ENCODE data around the gene GNG2.

The GNG2 gene

GRCh38 chr14:51942971-51943370 is 82.6 kb downstream of the GNG2 start:
- DNase-seq (ENCODE audit: low read depth): no peak

GRCh38 chr14:51950007-51950406 is 89.6 kb downstream of the GNG2 start:
- no peak for DNase-seq (ENCODE audit: low read depth)

GRCh38 chr14:51951656-51952055 is 91.2 kb downstream of the GNG2 start:
- no peak for DNase-seq (ENCODE audit: low read depth)

GRCh38 chr14:51954031-51954430 is 93.6 kb downstream of the GNG2 start:
- no peak for DNase-seq (ENCODE audit: low read depth)

GRCh38 chr14:51954657-51955056 is 94.2 kb downstream of the GNG2 start:
- no peak for DNase-seq (ENCODE audit: low read depth)

- no peak for DNase-seq (ENCODE audit: low read depth)
These were observed 97.5 kb downstream of the GNG2 start for GRCh38 chr14:51957950-51958349.

GRCh38 chr14:51959928-51960327 is 99.5 kb downstream of the GNG2 start:
- no peak for DNase-seq (ENCODE audit: low read depth)

GRCh38 chr14:51960866-51961265 is 100.5 kb downstream of the GNG2 start:
- no peak for DNase-seq (ENCODE audit: low read depth)

- DNase-seq (ENCODE audit: low read depth): no peak
These were observed 102.3 kb downstream of the GNG2 start for GRCh38 chr14:51962711-51963110.

- no peak for DNase-seq (ENCODE audit: low read depth)
These were observed 102.9 kb downstream of the GNG2 start for GRCh38 chr14:51963286-51963685.

GRCh38 chr14:51967521-51967920 is 107.1 kb downstream of the GNG2 start:
- DNase-seq (ENCODE audit: low read depth): no peak

GRCh38 chr14:51969852-51970540 is 109.6 kb downstream of the GNG2 start:
- no peak for DNase-seq (ENCODE audit: low read depth)

GRCh38 chr14:51972566-51972965 is 112.2 kb downstream of the GNG2 start:
- DNase-seq (ENCODE audit: low read depth): no peak

- no peak for DNase-seq (ENCODE audit: low read depth)
These were observed 116.7 kb downstream of the GNG2 start for GRCh38 chr14:51977075-51977474.

GRCh38 chr14:51978681-51979085 is 118.3 kb downstream of the GNG2 start:
- DNase-seq (ENCODE audit: low read depth): no peak

GRCh38 chr14:51979088-51979709 is 118.8 kb downstream of the GNG2 start:
- peak; percentile 61 for DNase-seq (ENCODE audit: low read depth)

- no peak for DNase-seq (ENCODE audit: low read depth)
These were observed 120.9 kb downstream of the GNG2 start for GRCh38 chr14:51981218-51981854.

GRCh38 chr14:51988221-51988620 is 127.8 kb downstream of the GNG2 start:
- DNase-seq (ENCODE audit: low read depth): no peak

GRCh38 chr14:51989293-51990234 is 129.2 kb downstream of the GNG2 start, which contains the start of gene RTRAF:
TSS of gene RTRAF (plus strand) at chr14:51989546. CDS start at chr14:51989640, 94 bp downstream.
- DNase-seq (ENCODE audit: low read depth): peak; percentile 81

GRCh38 chr14:51990488-51990887 is 130.1 kb downstream of the GNG2 start:
- no peak for DNase-seq (ENCODE audit: low read depth)

GRCh38 chr14:51993285-51993920 is 133.0 kb downstream of the GNG2 start:
- no peak for DNase-seq (ENCODE audit: low read depth)
